Sigmoid colon (tissue), 7 donors: Measurements from ENCODE around the gene ARID3C. TPM values are rescaled to one million over a fixed set of nuclear protein-coding genes. Genes with fewer than 3 reads are reported as not detected.

Experiments used
- DNase-seq: peaks from one replicate; pipeline ENCODE4 v3.0.0-alpha.2; 2019
- H3K27ac ChIP-seq, 4 donors: fragments of 200-600 bp; sonication (generic); one replicate each; pipeline ENCODE4 v1.5.1; 2016 to 2019; ENCODE audit warnings: mild to moderate bottlenecking in 1 of 4
- H3K27me3 ChIP-seq, 3 donors: fragments of 200-600 bp; sonication (generic); one replicate each; pipeline ENCODE4 v1.5.1; 2019; ENCODE audit warnings: mild to moderate bottlenecking in 1 of 3
- H3K36me3 ChIP-seq, 4 donors: fragments of 200-600 bp; sonication (generic); one replicate each; pipeline ENCODE4 v1.5.1; 2016 to 2019
- H3K4me1 ChIP-seq, 4 donors: fragments of 200-600 bp; sonication (generic); one replicate each; pipeline ENCODE4 v1.5.1; 2017 to 2019
- H3K4me3 ChIP-seq, 4 donors: fragments of 200-600 bp; sonication (generic); one replicate each; pipeline ENCODE4 v1.5.1; 2017 to 2019; ENCODE audit warnings: mild to moderate bottlenecking in 2 of 4, moderate library complexity in 1 of 4
- H3K9me3 ChIP-seq, 4 donors: fragments of 200-600 bp in 3 of 4; sonication (generic) in 3 of 4; one replicate each; pipeline versions ENCODE4 v1.5.1 to v1.6.1; 2013 to 2019
- CTCF ChIP-seq, 4 experiments: fragments of 450-650 bp in 3 of 4; fragments of 200-600 bp in 1 of 4; IDR thresholded peaks; one replicate each; pipeline ENCODE4 v1.5.1; 2016 to 2019; ENCODE audit warnings: antibody characterized with exemption in 4 of 4, mild to moderate bottlenecking in 3 of 4, moderate library complexity in 2 of 4
- EP300 ChIP-seq, 4 donors: sonication (generic); formaldehyde crosslinking; IDR thresholded peaks; one replicate each; pipeline ENCODE4 v1.6.1; 2017; ENCODE audit warnings: antibody characterized with exemption in 4 of 4
- POLR2A ChIP-seq, 2 donors: fragments of 450-650 bp; IDR thresholded peaks; one replicate each; pipeline ENCODE4 v1.6.1; 2016; ENCODE audit warnings: antibody characterized with exemption in 2 of 2, mild to moderate bottlenecking in 2 of 2, moderate library complexity in 2 of 2
- POLR2AphosphoS5 ChIP-seq, 4 donors: sonication (generic); formaldehyde crosslinking; IDR thresholded peaks; one replicate each; pipeline ENCODE4 v1.6.1; 2017; ENCODE audit warnings: antibody characterized with exemption in 4 of 4
- WGBS, 2 donors: extraction: QIAGEN DNeasy Blood & Tissue Kit; methylation state at CpG; one replicate each; pipeline ENCODE4 v1.1.7; 2013; 5-methylcytosine and 5-hydroxymethylcytosine counted together
- intact Hi-C: fragments of 100-400 bp; cut with DNase I; formaldehyde crosslinking; loops from one replicate; pipeline ENCODE4 v1.15.1; 2023
- polyA plus RNA-seq, 3 donors: library from polyadenylated mRNA; stranded (reverse); fragments of 200-250 nt; gene quantifications; one replicate each; pipeline ENCODE4 v1.2.3, GENCODE V29; 2013
- total RNA-seq, 4 donors: library from RNA; depleted of rRNA; stranded (reverse); fragments of >200 nt; gene quantifications; one replicate each; pipeline ENCODE4 v1.1.0, GENCODE V29; 2016
- donor health status: healthy with polysubstance abuse.
- donor health status: Bipolar disorder and iron deficiency.
- donor health status: healthy.

Gene ARID3C
- total and polyA plus RNA-seq, 7 donors: 0.06 TPM; not detected in 6

- 42 to 66% methylated on average over 4 of the region's 4 CpGs for WGBS, 2 donors
- H3K36me3 ChIP-seq: peaks cover 5 to 29% (median 14%) of the 10 kb centered on the region in 4 donors
- TF ChIP-seq EP300 (IDR thresholded peaks at IDR 0.05) (no peak), POLR2AphosphoS5 (IDR thresholded peaks at IDR 0.05) (no peak), POLR2A (IDR thresholded peaks at IDR 0.05) (no peak), CTCF (IDR thresholded peaks at IDR 0.05) (no peak)
- H3K4me1 ChIP-seq: peaks cover 0 to 80% (median 70%) of the 10 kb centered on the region in 4 donors
- no peaks in the 10 kb centered on the region for H3K27me3 ChIP-seq
- peak overlapping the region; percentile 83 to 91 (median 88) for H3K27ac ChIP-seq
- peak; percentile 81 for DNase-seq
- H3K4me3 ChIP-seq: peak overlapping the region; percentile 43 to 56 (median 50)
- H3K9me3 ChIP-seq: no peaks in the 10 kb centered on the region
- intact Hi-C loops: loop anchor here (5.0 kb wide), 1 partner anchor 341 kb away; no protein-coding TSS in a partner anchor
These were observed 22.5 kb upstream of the ARID3C start for GRCh38 chr9:34651321-34651720.

GRCh38 chr9:34650816-34651215 lies 21.9 kb upstream of the ARID3C start:
- 86 to 87% methylated on average over 5 of the region's 5 CpGs for WGBS, 2 donors
- H3K4me3 ChIP-seq: no peak overlapping the region
- H3K9me3 ChIP-seq: no peaks in the 10 kb centered on the region
- TF ChIP-seq POLR2A (IDR thresholded peaks at IDR 0.05) (no peak), CTCF (IDR thresholded peaks at IDR 0.05) (no peak), EP300 (IDR thresholded peaks at IDR 0.05) (no peak), POLR2AphosphoS5 (IDR thresholded peaks at IDR 0.05) (no peak)
- H3K36me3 ChIP-seq: peaks cover 5 to 29% (median 14%) of the 10 kb centered on the region in 4 donors
- no peak for DNase-seq
- peaks cover 0 to 80% (median 75%) of the 10 kb centered on the region in 4 donors for H3K4me1 ChIP-seq
- peak overlapping the region; percentile 83 to 91 (median 88) for H3K27ac ChIP-seq
- intact Hi-C loops: loop anchor here (5.0 kb wide), 1 partner anchor 341 kb away; no protein-coding TSS in a partner anchor
- no peaks in the 10 kb centered on the region for H3K27me3 ChIP-seq

GRCh38 chr9:34648673-34649072 lies 19.8 kb upstream of the ARID3C start:
- no peak for DNase-seq
- Histone ChIP-seq H3K9me3 (no peaks in the 10 kb centered on the region), H3K27ac (peak overlapping the region in 3 of 4 donors; percentile 83 to 90 (median 89)), H3K4me1 (peaks cover 0 to 59% (median 55%) of the 10 kb centered on the region in 4 donors), H3K4me3 (no peak overlapping the region), H3K27me3 (no peaks in the 10 kb centered on the region), H3K36me3 (peaks cover 5 to 29% (median 14%) of the 10 kb centered on the region in 4 donors)
- intact Hi-C loops: loop anchor here (5.0 kb wide), 1 partner anchor 54 kb away; no protein-coding TSS in a partner anchor
- 95 to 97% methylated on average over 8 of the region's 8 CpGs for WGBS, 2 donors
- TF ChIP-seq POLR2A (IDR thresholded peaks at IDR 0.05): no peak
- TF ChIP-seq EP300 (IDR thresholded peaks at IDR 0.05): no peak
- TF ChIP-seq CTCF (IDR thresholded peaks at IDR 0.05): no peak
- no peak for TF ChIP-seq POLR2AphosphoS5 (IDR thresholded peaks at IDR 0.05)

DNA sequence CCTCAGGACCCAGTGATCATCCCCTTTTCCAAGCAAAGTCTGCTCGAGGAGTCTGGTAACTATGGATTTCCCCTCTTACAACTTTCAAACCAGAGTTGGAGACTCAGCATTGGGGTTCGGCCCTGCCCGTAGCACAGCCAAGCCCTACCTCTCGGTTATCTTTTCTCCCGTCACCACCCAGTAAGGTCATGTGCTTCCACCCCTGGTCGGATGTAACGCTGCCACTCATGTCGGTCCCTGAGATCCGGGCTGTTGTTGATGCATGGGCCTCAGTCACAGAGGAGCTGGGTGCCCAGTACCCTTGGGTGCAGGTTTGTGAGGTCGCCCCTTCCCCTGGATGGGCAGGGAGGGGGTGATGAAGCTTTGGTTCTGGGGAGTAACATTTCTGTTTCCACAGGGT lies 18.8 kb upstream of the ARID3C start:
- H3K27me3 ChIP-seq: no peaks in the 10 kb centered on the region
- H3K4me3 ChIP-seq: peak overlapping the region; percentile 50 to 81 (median 59)
- intact Hi-C loops: loop anchor here (5.0 kb wide), 1 partner anchor 55 kb away; no protein-coding TSS in a partner anchor
- no peaks in the 10 kb centered on the region for H3K9me3 ChIP-seq
- 24 to 56% methylated on average over 10 of the region's 10 CpGs for WGBS, 2 donors
- peak overlapping the region; percentile 83 to 94 (median 90) for H3K27ac ChIP-seq
- TF ChIP-seq POLR2A (IDR thresholded peaks at IDR 0.05) (no peak), CTCF (IDR thresholded peaks at IDR 0.05) (no peak), EP300 (IDR thresholded peaks at IDR 0.05) (no peak), POLR2AphosphoS5 (IDR thresholded peaks at IDR 0.05) (no peak)
- H3K4me1 ChIP-seq: peaks cover 0 to 48% (median 45%) of the 10 kb centered on the region in 4 donors
- H3K36me3 ChIP-seq: peaks cover 5 to 29% (median 14%) of the 10 kb centered on the region in 4 donors
- DNase-seq: no peak
